ENCODE results near the gene ZSWIM5.
"Not testable (repeated sequence)": the region's sequence is repeated elsewhere in the genome, so short reads cannot be mapped to it uniquely, and the experiment has no call there.

The ZSWIM5 gene

GRCh38 chr1:45136984-45137383, 69.4 kb downstream of the ZSWIM5 start:
- DNase-seq: no peak

- DNase-seq: no peak
Measured at GRCh38 chr1:45135316-45135715, 71.1 kb downstream of the ZSWIM5 start.

GRCh38 chr1:45134461-45134873, 71.9 kb downstream of the ZSWIM5 start:
- no peak for DNase-seq

- not testable (repeated sequence) for DNase-seq
Measured at GRCh38 chr1:45132719-45133118, 73.7 kb downstream of the ZSWIM5 start.

GRCh38 chr1:45123358-45123757, 83.0 kb downstream of the ZSWIM5 start:
- no peak for DNase-seq

- no peak for DNase-seq
Measured at GRCh38 chr1:45122724-45123123, 83.7 kb downstream of the ZSWIM5 start.

- DNase-seq: no peak
Measured at GRCh38 chr1:45117766-45118165, 88.6 kb downstream of the ZSWIM5 start.

GRCh38 chr1:45116820-45117219, 89.6 kb downstream of the ZSWIM5 start:
- no peak for DNase-seq

- no peak for DNase-seq
Measured at GRCh38 chr1:45116340-45116739, 90.1 kb downstream of the ZSWIM5 start.

GRCh38 chr1:45115198-45115597, 91.2 kb downstream of the ZSWIM5 start:
- DNase-seq: not testable (repeated sequence)

GRCh38 chr1:45112661-45113060, 93.7 kb downstream of the ZSWIM5 start:
- no peak for DNase-seq

GRCh38 chr1:45111239-45111638, 95.2 kb downstream of the ZSWIM5 start:
- DNase-seq: no peak

GRCh38 chr1:45107782-45108181, 98.6 kb downstream of the ZSWIM5 start:
- no peak for DNase-seq

GRCh38 chr1:45106864-45107263, 99.5 kb downstream of the ZSWIM5 start:
- DNase-seq: not testable (repeated sequence)

- DNase-seq: not testable (repeated sequence)
Measured at GRCh38 chr1:45106156-45106545, 100.3 kb downstream of the ZSWIM5 start.

GRCh38 chr1:45105486-45106155, 100.8 kb downstream of the ZSWIM5 start:
- not testable (repeated sequence) for DNase-seq

GRCh38 chr1:45103534-45103933, 102.9 kb downstream of the ZSWIM5 start:
- DNase-seq: no peak

GRCh38 chr1:45101947-45102346, 104.5 kb downstream of the ZSWIM5 start:
- no peak for DNase-seq

- not testable (repeated sequence) for DNase-seq
Measured at GRCh38 chr1:45101528-45101927, 104.9 kb downstream of the ZSWIM5 start.

- DNase-seq: no peak
Measured at GRCh38 chr1:45097944-45098343, 108.5 kb downstream of the ZSWIM5 start.

- no peak for DNase-seq
Measured at GRCh38 chr1:45097079-45097478, 109.3 kb downstream of the ZSWIM5 start.

- no peak for DNase-seq
Measured at GRCh38 chr1:45095450-45095849, 111.0 kb downstream of the ZSWIM5 start.

- DNase-seq: not testable (repeated sequence)
Measured at GRCh38 chr1:45094371-45094770, 112.0 kb downstream of the ZSWIM5 start.

- DNase-seq: no peak
Measured at GRCh38 chr1:45093334-45093733, 113.1 kb downstream of the ZSWIM5 start.

GRCh38 chr1:45089711-45090110, 116.7 kb downstream of the ZSWIM5 start:
- DNase-seq: no peak
